ENCODE data around the gene UBA7. TPM values are rescaled to one million over a fixed set of nuclear protein-coding genes. Genes with fewer than 3 reads are reported as not detected.

Gene UBA7
- total and polyA plus RNA-seq, 7 donors, result 3.3 to 10.4 (median 4.9) TPM

DNA sequence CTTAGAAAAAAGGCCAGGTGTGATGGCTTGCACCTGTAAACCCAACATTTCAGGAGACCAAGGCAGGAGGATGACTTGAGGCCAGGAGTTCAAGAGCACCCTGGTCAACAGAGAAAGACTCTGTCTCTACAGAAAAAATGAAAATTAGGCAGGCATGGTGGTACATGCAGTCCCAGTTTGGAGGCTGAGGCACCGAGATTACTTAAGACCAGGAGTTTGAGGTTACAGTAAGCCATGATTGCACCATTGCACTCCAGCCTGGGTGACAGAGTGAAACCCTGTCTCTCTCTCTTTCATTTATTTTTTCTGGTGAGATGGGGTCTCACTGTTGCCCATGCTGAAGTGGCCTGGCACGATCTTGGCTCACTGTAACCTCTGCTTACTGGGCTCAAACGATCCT, 52.1 kb downstream of the UBA7 start:
- peaks cover 0 to 2% of the 10 kb centered on the region in 2 donors for H3K36me3 ChIP-seq (ENCODE audit: insufficient read depth in 1 of 2, low read depth in 1 of 2)
- TF ChIP-seq, protein P1, sequence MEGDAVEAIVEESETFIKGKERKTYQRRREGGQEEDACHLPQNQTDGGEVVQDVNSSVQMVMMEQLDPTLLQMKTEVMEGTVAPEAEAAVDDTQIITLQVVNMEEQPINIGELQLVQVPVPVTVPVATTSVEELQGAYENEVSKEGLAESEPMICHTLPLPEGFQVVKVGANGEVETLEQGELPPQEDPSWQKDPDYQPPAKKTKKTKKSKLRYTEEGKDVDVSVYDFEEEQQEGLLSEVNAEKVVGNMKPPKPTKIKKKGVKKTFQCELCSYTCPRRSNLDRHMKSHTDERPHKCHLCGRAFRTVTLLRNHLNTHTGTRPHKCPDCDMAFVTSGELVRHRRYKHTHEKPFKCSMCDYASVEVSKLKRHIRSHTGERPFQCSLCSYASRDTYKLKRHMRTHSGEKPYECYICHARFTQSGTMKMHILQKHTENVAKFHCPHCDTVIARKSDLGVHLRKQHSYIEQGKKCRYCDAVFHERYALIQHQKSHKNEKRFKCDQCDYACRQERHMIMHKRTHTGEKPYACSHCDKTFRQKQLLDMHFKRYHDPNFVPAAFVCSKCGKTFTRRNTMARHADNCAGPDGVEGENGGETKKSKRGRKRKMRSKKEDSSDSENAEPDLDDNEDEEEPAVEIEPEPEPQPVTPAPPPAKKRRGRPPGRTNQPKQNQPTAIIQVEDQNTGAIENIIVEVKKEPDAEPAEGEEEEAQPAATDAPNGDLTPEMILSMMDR (IDR thresholded peaks at IDR 0.05), result no peak
- H3K27me3 ChIP-seq (ENCODE audit: insufficient read depth in 3 of 3, low read length in 2 of 3), result no peaks in the 10 kb centered on the region
- ATAC-seq (peak in 2 of 4 donors; percentile 45 to 46), DNase-seq (no peak)
- H3K9me3 ChIP-seq, result no peaks in the 10 kb centered on the region
- no peak overlapping the region for H3K27ac ChIP-seq
- WGBS, 3 donors, result 86 to 88% (median 87%) methylated on average over 3 of the region's 3 CpGs
- H3K4me1 ChIP-seq, result peaks cover 14% of the 10 kb centered on the region
- H3K4me3 ChIP-seq, result no peak overlapping the region
- intact Hi-C loops (cut with DNase I), result no loop called here

GRCh38 chr3:49759226-49759625, 54.5 kb downstream of the UBA7 start:
- no peak for ATAC-seq
- TF ChIP-seq, protein P1 (IDR thresholded peaks at IDR 0.05), result no peak
- intact Hi-C loops (cut with DNase I), result no loop called here
- Histone ChIP-seq H3K4me3 (no peak overlapping the region), H3K36me3 (ENCODE audit: insufficient read depth in 1 of 2, low read depth in 1 of 2) (peaks cover 0 to 2% of the 10 kb centered on the region in 2 donors), H3K4me1 (peaks cover 20% of the 10 kb centered on the region), H3K9me3 (no peaks in the 10 kb centered on the region), H3K27me3 (ENCODE audit: insufficient read depth in 3 of 3, low read length in 2 of 3) (no peaks in the 10 kb centered on the region), H3K27ac (no peak overlapping the region)
- WGBS, 3 donors, result 30 to 36% (median 31%) methylated on average over 1 of the region's 1 CpG
- DNase-seq, result no peak

GRCh38 chr3:49757197-49757596, 56.6 kb downstream of the UBA7 start:
- H3K27me3 ChIP-seq (ENCODE audit: insufficient read depth in 3 of 3, low read length in 2 of 3), result no peaks in the 10 kb centered on the region
- TF ChIP-seq, protein P1 (IDR thresholded peaks at IDR 0.05), result no peak
- intact Hi-C loops (cut with DNase I), result no loop called here
- H3K27ac ChIP-seq, result no peak overlapping the region
- 62 to 65% (median 63%) methylated on average over 2 of the region's 2 CpGs for WGBS, 3 donors
- H3K36me3 ChIP-seq (ENCODE audit: insufficient read depth in 1 of 2, low read depth in 1 of 2), result no peaks in the 10 kb centered on the region
- DNase-seq (no peak), ATAC-seq (no peak)
- H3K4me1 ChIP-seq, result peaks cover 28% of the 10 kb centered on the region
- H3K9me3 ChIP-seq, result no peaks in the 10 kb centered on the region
- no peak overlapping the region for H3K4me3 ChIP-seq

DNA sequence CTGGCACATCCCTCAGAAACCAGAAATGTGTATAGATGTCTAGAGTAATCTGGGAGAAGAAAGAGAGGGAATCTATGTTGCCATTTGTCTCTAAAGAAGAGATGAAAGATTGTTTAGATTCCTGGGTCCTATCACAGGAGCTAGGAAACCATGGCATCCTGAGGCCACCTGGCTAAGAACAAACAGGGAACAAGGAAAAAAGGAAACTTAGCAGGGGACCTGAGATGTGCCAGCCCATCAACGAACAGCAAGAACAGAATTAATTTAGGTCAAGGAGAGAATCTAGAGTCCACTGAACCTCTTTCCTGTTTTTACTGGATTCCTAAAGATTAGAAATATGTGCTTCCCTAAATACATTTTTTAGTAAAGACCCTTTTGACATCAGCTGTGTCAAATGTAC, 57.7 kb downstream of the UBA7 start:
- DNase-seq, result no peak
- intact Hi-C loops (cut with DNase I), result no loop called here
- Histone ChIP-seq H3K4me1 (peaks cover 28% of the 10 kb centered on the region), H3K9me3 (no peaks in the 10 kb centered on the region), H3K36me3 (ENCODE audit: insufficient read depth in 1 of 2, low read depth in 1 of 2) (peaks cover 0 to 4% of the 10 kb centered on the region in 2 donors), H3K27ac (no peak overlapping the region), H3K27me3 (ENCODE audit: insufficient read depth in 3 of 3, low read length in 2 of 3) (no peaks in the 10 kb centered on the region), H3K4me3 (no peak overlapping the region)
- 52 to 64% (median 59%) methylated on average over 1 of the region's 1 CpG for WGBS, 3 donors
- no peak for ATAC-seq
- TF ChIP-seq, protein P1 (IDR thresholded peaks at IDR 0.05), result no peak

Other genes starting within 250 kb of the UBA7 start
- 100 to 1,000 TPM; 115 to 189 (median 165) TPM for gene APEH, start 139.6 kb downstream of the UBA7 start, total RNA-seq
- 100 to 1,000 TPM in 1 of 3 donors, 10 to 100 TPM in 2; 70.8 to 109 (median 89.1) TPM for gene APEH, start 139.6 kb downstream of the UBA7 start, polyA plus RNA-seq
- gene MST1, start 124.5 kb downstream of the UBA7 start, total RNA-seq, result 1 to 10 TPM; 3.2 to 7.0 (median 4.7) TPM
- 1 to 10 TPM; 1.4 to 4.5 (median 2.0) TPM for gene MST1, start 124.5 kb downstream of the UBA7 start, polyA plus RNA-seq
- 100 to 1,000 TPM; 105 to 170 (median 146) TPM for gene RNF123, start 124.4 kb downstream of the UBA7 start, total RNA-seq
- gene RNF123, start 124.4 kb downstream of the UBA7 start, polyA plus RNA-seq, result 10 to 100 TPM; 36.1 to 89.3 (median 76.9) TPM
- gene AMIGO3, start 94.3 kb downstream of the UBA7 start, total RNA-seq, result under 1 TPM in 1 of 4 donors, not detected in 3; 0.36 TPM
- gene AMIGO3, start 94.3 kb downstream of the UBA7 start, polyA plus RNA-seq, result under 1 TPM; 0.38 to 0.94 (median 0.49) TPM
- gene GMPPB, start 90.0 kb downstream of the UBA7 start, total RNA-seq, result 10 to 100 TPM in 2 of 4 donors, 1 to 10 TPM in 2; 9.3 to 14.5 (median 11.1) TPM
- 10 to 100 TPM; 12.5 to 30.7 (median 22.2) TPM for gene GMPPB, start 90.0 kb downstream of the UBA7 start, polyA plus RNA-seq
- 10 to 100 TPM; 11.6 to 16.1 (median 13.1) TPM for gene IP6K1, start 27.4 kb downstream of the UBA7 start, total RNA-seq
- gene IP6K1, start 27.4 kb downstream of the UBA7 start, polyA plus RNA-seq, result 10 to 100 TPM in 1 of 3 donors, 1 to 10 TPM in 2; 9.1 to 15.5 (median 9.5) TPM
- gene CDHR4, start 14.1 kb downstream of the UBA7 start, total RNA-seq, result not detected
- under 1 TPM in 2 of 3 donors, not detected in 1; 0.03 to 0.28 TPM for gene CDHR4, start 14.1 kb downstream of the UBA7 start, polyA plus RNA-seq
- 10 to 100 TPM in 1 of 4 donors, 1 to 10 TPM in 3; 2.2 to 20.1 (median 3.6) TPM for gene INKA1, start 10.7 kb downstream of the UBA7 start, total RNA-seq
- 1 to 10 TPM; 2.4 to 5.2 (median 3.6) TPM for gene INKA1, start 10.7 kb downstream of the UBA7 start, polyA plus RNA-seq
- gene TRAIP, start 42.6 kb upstream of the UBA7 start, total RNA-seq, result 1 to 10 TPM in 2 of 4 donors, under 1 TPM in 2; 0.36 to 1.2 (median 0.81) TPM
- gene TRAIP, start 42.6 kb upstream of the UBA7 start, polyA plus RNA-seq, result 1 to 10 TPM; 1.3 to 4.6 (median 2.0) TPM
- gene CAMKV, start 56.0 kb upstream of the UBA7 start, total RNA-seq, result not detected
- gene CAMKV, start 56.0 kb upstream of the UBA7 start, polyA plus RNA-seq, result under 1 TPM in 1 of 3 donors, not detected in 2; 0.09 TPM
- 1 to 10 TPM in 1 of 4 donors, under 1 TPM in 3; 0.39 to 1.7 (median 0.70) TPM for gene MST1R, start 89.9 kb upstream of the UBA7 start, total RNA-seq
- gene MST1R, start 89.9 kb upstream of the UBA7 start, polyA plus RNA-seq, result under 1 TPM; 0.38 to 0.95 (median 0.57) TPM
- gene MON1A, start 115.9 kb upstream of the UBA7 start, total RNA-seq, result 10 to 100 TPM; 13.7 to 15.9 (median 15.0) TPM
- 10 to 100 TPM; 19.3 to 37.8 (median 28.3) TPM for gene MON1A, start 115.9 kb upstream of the UBA7 start, polyA plus RNA-seq
- gene RBM6, start 126.2 kb upstream of the UBA7 start, total RNA-seq, result 10 to 100 TPM; 21.6 to 41.0 (median 28.0) TPM
- gene RBM6, start 126.2 kb upstream of the UBA7 start, polyA plus RNA-seq, result 10 to 100 TPM; 28.3 to 42.8 (median 31.1) TPM

All from psoas muscle (tissue), 8 donors.